ENCODE measurements around the gene NOP14.

Gene NOP14

GRCh38 chr4:2906218-2906617 lies 57.0 kb downstream of the NOP14 start:
- H3K27me3 ChIP-seq (ENCODE audit: insufficient read depth, low read length): no peaks in the 10 kb centered on the region
- peaks cover 93% of the 10 kb centered on the region for H3K36me3 ChIP-seq (ENCODE audit: insufficient read depth, low read length)
- no peak overlapping the region for H3K27ac ChIP-seq (ENCODE audit: low read depth, low read length)
- H3K9ac ChIP-seq (ENCODE audit: low read depth, low read length): no peak overlapping the region
- no peak overlapping the region for H3K4me3 ChIP-seq (ENCODE audit: low read length)
- 96% methylated on average over 8 of the region's 8 CpGs for WGBS
- no peaks in the 10 kb centered on the region for H3K9me3 ChIP-seq (ENCODE audit: insufficient read depth, low read depth, low read length)
- H3K4me1 ChIP-seq (ENCODE audit: insufficient read depth, low read length): no peaks in the 10 kb centered on the region

- Histone ChIP-seq H3K36me3 (ENCODE audit: insufficient read depth, low read length) (peaks cover 94% of the 10 kb centered on the region), H3K9me3 (ENCODE audit: insufficient read depth, low read depth, low read length) (no peaks in the 10 kb centered on the region), H3K27me3 (ENCODE audit: insufficient read depth, low read length) (no peaks in the 10 kb centered on the region), H3K4me1 (ENCODE audit: insufficient read depth, low read length) (no peaks in the 10 kb centered on the region), H3K9ac (ENCODE audit: low read depth, low read length) (no peak overlapping the region), H3K4me3 (ENCODE audit: low read length) (no peak overlapping the region), H3K27ac (ENCODE audit: low read depth, low read length) (no peak overlapping the region)
- WGBS: 96% methylated on average over 13 of the region's 13 CpGs
Measured at GRCh38 chr4:2905544-2905943, 57.7 kb downstream of the NOP14 start.

- Histone ChIP-seq H3K4me1 (ENCODE audit: insufficient read depth, low read length) (no peaks in the 10 kb centered on the region), H3K27me3 (ENCODE audit: insufficient read depth, low read length) (no peaks in the 10 kb centered on the region), H3K27ac (ENCODE audit: low read depth, low read length) (no peak overlapping the region), H3K4me3 (ENCODE audit: low read length) (no peak overlapping the region), H3K36me3 (ENCODE audit: insufficient read depth, low read length) (peaks cover 93% of the 10 kb centered on the region), H3K9ac (ENCODE audit: low read depth, low read length) (no peak overlapping the region), H3K9me3 (ENCODE audit: insufficient read depth, low read depth, low read length) (no peaks in the 10 kb centered on the region)
- WGBS: 97% methylated on average over 2 of the region's 2 CpGs
Measured at GRCh38 chr4:2902126-2902525, 61.1 kb downstream of the NOP14 start.

GRCh38 chr4:2901186-2901585 lies 62.0 kb downstream of the NOP14 start:
- Histone ChIP-seq H3K36me3 (ENCODE audit: insufficient read depth, low read length) (peaks cover 93% of the 10 kb centered on the region), H3K4me3 (ENCODE audit: low read length) (no peak overlapping the region)
- WGBS: 92% methylated on average over 3 of the region's 3 CpGs

GRCh38 chr4:2900741-2901140 lies 62.5 kb downstream of the NOP14 start:
- Histone ChIP-seq H3K27me3 (ENCODE audit: insufficient read depth, low read length) (no peaks in the 10 kb centered on the region), H3K9me3 (ENCODE audit: insufficient read depth, low read depth, low read length) (no peaks in the 10 kb centered on the region), H3K27ac (ENCODE audit: low read depth, low read length) (no peak overlapping the region), H3K4me1 (ENCODE audit: insufficient read depth, low read length) (no peaks in the 10 kb centered on the region), H3K36me3 (ENCODE audit: insufficient read depth, low read length) (peaks cover 93% of the 10 kb centered on the region), H3K9ac (ENCODE audit: low read depth, low read length) (no peak overlapping the region), H3K4me3 (ENCODE audit: low read length) (no peak overlapping the region)
- 95% methylated on average over 6 of the region's 6 CpGs for WGBS

More at GRCh38 chr4:2901186-2901585, 62.0 kb downstream of the NOP14 start:
- Histone ChIP-seq H3K4me1 (ENCODE audit: insufficient read depth, low read length) (no peaks in the 10 kb centered on the region), H3K9ac (ENCODE audit: low read depth, low read length) (no peak overlapping the region), H3K9me3 (ENCODE audit: insufficient read depth, low read depth, low read length) (no peaks in the 10 kb centered on the region), H3K27me3 (ENCODE audit: insufficient read depth, low read length) (no peaks in the 10 kb centered on the region), H3K27ac (ENCODE audit: low read depth, low read length) (no peak overlapping the region)

GRCh38 chr4:2898001-2898400 lies 65.2 kb downstream of the NOP14 start:
- no peaks in the 10 kb centered on the region for H3K9me3 ChIP-seq (ENCODE audit: insufficient read depth, low read depth, low read length)
- H3K4me1 ChIP-seq (ENCODE audit: insufficient read depth, low read length): no peaks in the 10 kb centered on the region
- H3K27me3 ChIP-seq (ENCODE audit: insufficient read depth, low read length): no peaks in the 10 kb centered on the region
- H3K27ac ChIP-seq (ENCODE audit: low read depth, low read length): no peak overlapping the region
- 98% methylated on average over 3 of the region's 3 CpGs for WGBS
- no peak overlapping the region for H3K4me3 ChIP-seq (ENCODE audit: low read length)
- peaks cover 87% of the 10 kb centered on the region for H3K36me3 ChIP-seq (ENCODE audit: insufficient read depth, low read length)
- no peak overlapping the region for H3K9ac ChIP-seq (ENCODE audit: low read depth, low read length)

GRCh38 chr4:2893772-2894171 lies 69.4 kb downstream of the NOP14 start:
- WGBS: 96% methylated on average over 5 of the region's 5 CpGs
- Histone ChIP-seq H3K27ac (ENCODE audit: low read depth, low read length) (no peak overlapping the region), H3K4me1 (ENCODE audit: insufficient read depth, low read length) (no peaks in the 10 kb centered on the region), H3K4me3 (ENCODE audit: low read length) (no peak overlapping the region), H3K9ac (ENCODE audit: low read depth, low read length) (no peak overlapping the region), H3K9me3 (ENCODE audit: insufficient read depth, low read depth, low read length) (no peaks in the 10 kb centered on the region), H3K36me3 (ENCODE audit: insufficient read depth, low read length) (peaks cover 55% of the 10 kb centered on the region), H3K27me3 (ENCODE audit: insufficient read depth, low read length) (no peaks in the 10 kb centered on the region)

GRCh38 chr4:2891294-2891693 lies 71.9 kb downstream of the NOP14 start:
- no peaks in the 10 kb centered on the region for H3K4me1 ChIP-seq (ENCODE audit: insufficient read depth, low read length)
- no peak overlapping the region for H3K27ac ChIP-seq (ENCODE audit: low read depth, low read length)
- H3K9ac ChIP-seq (ENCODE audit: low read depth, low read length): no peak overlapping the region
- H3K4me3 ChIP-seq (ENCODE audit: low read length): no peak overlapping the region
- WGBS: 94% methylated on average over 4 of the region's 5 CpGs
- no peaks in the 10 kb centered on the region for H3K27me3 ChIP-seq (ENCODE audit: insufficient read depth, low read length)
- H3K9me3 ChIP-seq (ENCODE audit: insufficient read depth, low read depth, low read length): no peaks in the 10 kb centered on the region
- H3K36me3 ChIP-seq (ENCODE audit: insufficient read depth, low read length): peaks cover 46% of the 10 kb centered on the region

- H3K9ac ChIP-seq (ENCODE audit: low read depth, low read length): no peak overlapping the region
- H3K4me3 ChIP-seq (ENCODE audit: low read length): no peak overlapping the region
- no peaks in the 10 kb centered on the region for H3K27me3 ChIP-seq (ENCODE audit: insufficient read depth, low read length)
- H3K9me3 ChIP-seq (ENCODE audit: insufficient read depth, low read depth, low read length): no peaks in the 10 kb centered on the region
- no peaks in the 10 kb centered on the region for H3K4me1 ChIP-seq (ENCODE audit: insufficient read depth, low read length)
- H3K27ac ChIP-seq (ENCODE audit: low read depth, low read length): no peak overlapping the region
- 100% methylated on average over 3 of the region's 3 CpGs for WGBS
- H3K36me3 ChIP-seq (ENCODE audit: insufficient read depth, low read length): peaks cover 45% of the 10 kb centered on the region
Measured at GRCh38 chr4:2888886-2889285, 74.3 kb downstream of the NOP14 start.
